ENCODE data around the gene TBC1D24.
A peak's percentile ranks its signal among the peaks of the same experiment; 100 is the strongest.
"Not testable (repeated sequence)": the region's sequence is repeated elsewhere in the genome, so short reads cannot be mapped to it uniquely, and the experiment has no call there.

Gene TBC1D24

DNA sequence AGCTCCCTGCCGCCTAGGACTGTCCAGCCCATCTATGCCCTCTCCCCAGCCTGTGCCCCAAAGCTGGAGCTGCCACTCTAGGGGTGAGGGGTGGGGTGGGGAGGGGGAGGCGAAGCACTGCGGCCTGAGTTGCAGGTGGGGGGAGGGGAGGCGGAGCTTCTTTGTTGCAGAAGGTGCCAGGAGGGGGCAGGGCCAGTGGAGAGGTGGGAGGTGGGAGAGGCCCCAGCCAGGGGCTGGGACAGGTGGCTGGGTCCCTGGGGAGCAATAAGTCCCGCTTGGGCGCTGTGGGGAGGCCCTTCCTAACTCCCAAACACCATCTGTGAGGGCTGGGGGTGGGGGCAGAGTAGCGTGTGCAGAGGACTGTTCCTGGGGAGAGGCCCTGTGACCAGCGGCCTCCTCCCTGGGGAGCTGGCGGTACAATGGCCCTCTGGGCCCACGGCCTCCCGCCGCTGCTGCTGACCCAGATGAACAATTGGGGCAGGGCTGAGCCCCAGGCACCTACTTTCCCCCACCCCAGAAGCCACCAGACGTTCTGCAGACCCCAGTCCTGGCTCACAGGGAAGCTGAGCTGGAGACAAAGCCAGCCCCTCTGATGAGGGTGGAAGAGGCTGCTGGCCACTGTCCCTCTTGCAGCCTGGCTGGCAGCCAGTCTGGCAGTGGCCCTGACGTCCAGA is 6.1 kb upstream of the TBC1D24 start:
- DNase-seq (ENCODE audit: low read depth in 3 of 3, low spot score in 1 of 3) = no peak

DNA sequence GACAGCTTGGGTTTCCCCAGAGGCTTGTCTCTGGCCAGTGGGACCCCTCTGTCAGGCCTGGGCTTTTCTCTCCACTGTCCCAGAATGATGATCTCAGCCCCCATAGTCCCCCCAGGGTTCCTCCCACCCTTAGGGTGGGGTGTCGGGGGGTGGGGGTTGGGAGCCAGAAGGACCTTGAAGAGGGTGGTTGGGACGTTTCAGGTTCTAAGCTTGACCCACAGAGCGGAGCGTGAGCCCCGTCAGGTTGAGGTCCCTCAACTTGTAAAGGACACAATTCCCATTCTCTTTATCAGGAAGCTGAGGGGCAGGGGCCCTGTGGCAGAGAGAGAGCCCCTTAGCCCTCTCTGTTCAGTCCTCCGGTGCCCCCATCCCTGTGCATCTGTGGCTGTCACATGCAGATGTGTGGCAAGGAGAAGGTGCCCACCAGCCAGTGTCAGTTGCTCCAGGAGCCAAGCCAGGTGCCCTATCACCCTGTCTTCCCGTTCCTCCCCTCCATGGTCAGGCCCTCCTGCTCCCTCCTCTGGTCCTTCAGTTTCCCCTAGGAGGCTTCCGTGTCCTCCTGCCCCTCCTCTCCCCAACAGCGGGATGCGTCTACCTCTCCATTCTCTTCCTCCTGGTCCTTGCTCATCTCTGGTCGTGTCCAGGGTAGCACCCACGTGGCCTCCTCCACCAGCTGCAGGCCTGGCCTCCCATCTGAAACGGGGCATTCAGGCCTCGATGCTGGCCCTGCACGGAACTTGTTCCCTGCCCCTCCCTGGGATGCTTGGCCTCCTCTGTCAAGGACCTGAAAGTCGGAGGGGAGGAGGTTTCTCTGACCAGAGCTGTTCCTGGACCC is 5.3 kb upstream of the TBC1D24 start:
- no peak for DNase-seq (ENCODE audit: low read depth in 3 of 3, low spot score in 1 of 3)

DNA sequence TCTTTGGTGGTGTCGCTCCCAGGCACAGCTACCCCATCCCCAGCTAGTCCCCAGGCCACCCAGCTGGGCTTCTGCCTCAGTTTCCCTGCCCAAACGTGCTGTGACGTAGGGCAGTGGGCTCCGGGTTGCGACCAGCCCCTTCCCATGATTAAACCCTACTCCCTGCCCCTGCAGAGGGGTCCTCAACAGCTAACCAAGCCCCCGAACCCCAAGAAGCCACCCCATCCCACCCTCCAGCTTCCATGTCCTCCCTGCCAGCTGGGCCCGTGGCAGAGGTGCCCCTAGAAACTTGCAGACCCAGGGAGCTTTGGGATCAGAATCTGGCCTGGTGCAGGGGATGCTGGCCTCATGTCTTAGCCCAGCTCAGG is 4.7 kb upstream of the TBC1D24 start:
- DNase-seq (ENCODE audit: low read depth in 3 of 3, low spot score in 1 of 3) = no peak

DNA sequence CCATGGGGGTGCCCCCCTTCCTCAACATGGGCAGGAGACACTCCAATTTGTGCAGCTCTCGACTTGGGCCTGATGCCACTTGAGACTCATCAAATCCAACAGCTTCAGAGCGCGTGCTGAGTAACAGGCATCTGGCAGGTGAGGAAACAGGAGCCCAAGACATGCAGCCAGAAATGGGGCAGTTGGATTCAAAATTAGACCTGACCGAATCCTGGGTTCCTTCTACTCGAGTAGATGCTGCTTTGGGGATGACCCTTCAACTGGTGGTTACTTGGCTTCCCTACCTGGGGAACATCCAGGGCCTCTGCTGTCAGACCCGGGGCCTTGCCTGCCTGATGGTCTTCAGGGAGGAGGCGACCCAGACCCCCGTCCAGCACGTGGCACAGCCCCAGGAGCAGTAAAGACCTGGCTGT is 4.3 kb upstream of the TBC1D24 start:
- no peak for DNase-seq (ENCODE audit: low read depth in 3 of 3, low spot score in 1 of 3)

DNA sequence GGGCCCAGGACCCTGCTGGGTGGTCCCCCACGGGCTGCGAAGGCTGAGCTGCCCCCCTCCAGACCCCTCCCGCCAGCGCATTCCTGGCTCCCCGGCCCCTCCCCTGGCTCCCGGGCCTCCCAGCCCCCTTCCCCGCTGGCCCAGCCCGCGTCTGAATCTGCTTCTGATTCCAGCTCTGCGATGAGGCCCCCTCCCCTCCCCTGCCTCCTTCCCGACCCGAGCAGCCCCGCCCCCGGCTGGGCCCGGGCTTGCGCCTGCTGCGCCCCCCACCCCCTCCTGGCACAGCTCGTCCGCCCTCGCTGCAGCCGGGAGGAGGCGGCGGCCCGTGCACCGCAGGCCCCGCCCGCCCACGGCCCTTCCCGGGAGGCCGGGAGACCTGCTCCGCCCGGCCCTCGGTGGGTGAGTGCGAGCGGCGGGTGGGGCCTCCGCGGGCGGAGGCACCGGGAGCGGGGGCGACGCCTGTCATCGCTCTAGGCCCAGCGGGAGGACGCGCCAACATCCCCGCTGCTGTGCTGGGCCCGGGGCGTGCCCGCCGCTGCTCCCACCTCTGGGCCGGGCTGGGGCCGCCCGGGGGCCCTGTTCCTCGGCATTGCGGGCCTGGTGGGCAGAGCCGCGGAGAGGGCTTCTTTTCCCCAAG is 3.8 kb upstream of the TBC1D24 start, which contains the start of gene NTN3:
Gene NTN3, plus strand, starts transcription at position 282 of the 637 bp plus-strand sequence. CDS start 405 bp downstream, outside the sequence.
- no peak for DNase-seq (ENCODE audit: low read depth in 3 of 3, low spot score in 1 of 3)

DNA sequence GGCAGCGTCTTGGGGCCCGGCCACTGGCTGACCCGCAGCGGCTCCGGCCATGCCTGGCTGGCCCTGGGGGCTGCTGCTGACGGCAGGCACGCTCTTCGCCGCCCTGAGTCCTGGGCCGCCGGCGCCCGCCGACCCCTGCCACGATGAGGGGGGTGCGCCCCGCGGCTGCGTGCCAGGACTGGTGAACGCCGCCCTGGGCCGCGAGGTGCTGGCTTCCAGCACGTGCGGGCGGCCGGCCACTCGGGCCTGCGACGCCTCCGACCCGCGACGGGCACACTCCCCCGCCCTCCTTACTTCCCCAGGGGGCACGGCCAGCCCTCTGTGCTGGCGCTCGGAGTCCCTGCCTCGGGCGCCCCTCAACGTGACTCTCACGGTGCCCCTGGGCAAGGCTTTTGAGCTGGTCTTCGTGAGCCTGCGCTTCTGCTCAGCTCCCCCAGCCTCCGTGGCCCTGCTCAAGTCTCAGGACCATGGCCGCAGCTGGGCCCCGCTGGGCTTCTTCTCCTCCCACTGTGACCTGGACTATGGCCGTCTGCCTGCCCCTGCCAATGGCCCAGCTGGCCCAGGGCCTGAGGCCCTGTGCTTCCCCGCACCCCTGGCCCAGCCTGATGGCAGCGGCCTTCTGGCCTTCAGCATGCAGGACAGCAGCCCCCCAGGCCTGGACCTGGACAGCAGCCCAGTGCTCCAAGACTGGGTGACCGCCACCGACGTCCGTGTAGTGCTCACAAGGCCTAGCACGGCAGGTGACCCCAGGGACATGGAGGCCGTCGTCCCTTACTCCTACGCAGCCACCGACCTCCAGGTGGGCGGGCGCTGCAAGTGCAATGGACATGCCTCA is 3.1 kb upstream of the TBC1D24 start:
- DNase-seq (ENCODE audit: low read depth in 3 of 3, low spot score in 1 of 3) = no peak

DNA sequence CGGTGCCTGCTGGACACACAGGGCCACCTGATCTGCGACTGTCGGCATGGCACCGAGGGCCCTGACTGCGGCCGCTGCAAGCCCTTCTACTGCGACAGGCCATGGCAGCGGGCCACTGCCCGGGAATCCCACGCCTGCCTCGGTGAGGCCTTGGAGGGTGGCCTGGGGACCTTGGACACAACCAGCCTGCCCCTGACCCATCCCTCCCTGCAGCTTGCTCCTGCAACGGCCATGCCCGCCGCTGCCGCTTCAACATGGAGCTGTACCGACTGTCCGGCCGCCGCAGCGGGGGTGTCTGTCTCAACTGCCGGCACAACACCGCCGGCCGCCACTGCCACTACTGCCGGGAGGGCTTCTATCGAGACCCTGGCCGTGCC is 2.5 kb upstream of the TBC1D24 start:
- DNase-seq (ENCODE audit: low read depth in 3 of 3, low spot score in 1 of 3) = no peak

DNA sequence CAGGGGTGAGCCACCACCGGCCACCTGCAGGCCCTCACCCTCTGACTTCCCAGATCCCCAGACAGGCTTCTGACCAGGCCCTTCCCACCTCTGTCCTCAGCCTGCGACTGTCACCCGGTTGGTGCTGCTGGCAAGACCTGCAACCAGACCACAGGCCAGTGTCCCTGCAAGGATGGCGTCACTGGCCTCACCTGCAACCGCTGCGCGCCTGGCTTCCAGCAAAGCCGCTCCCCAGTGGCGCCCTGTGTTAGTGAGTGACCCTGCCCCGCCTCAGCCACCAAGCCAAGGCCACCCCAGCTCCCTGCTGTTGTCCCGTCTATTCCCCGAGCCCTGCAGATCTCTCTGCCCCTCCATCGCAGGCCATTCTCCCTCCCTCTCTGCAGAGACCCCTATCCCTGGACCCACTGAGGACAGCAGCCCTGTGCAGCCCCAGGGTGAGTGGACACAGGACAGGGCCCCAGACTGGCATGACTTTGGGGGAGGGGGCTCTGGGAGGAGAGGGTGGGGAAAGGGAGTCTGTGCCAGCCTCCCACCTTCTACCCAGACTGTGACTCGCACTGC is 2.0 kb upstream of the TBC1D24 start:
- DNase-seq (ENCODE audit: low read depth in 3 of 3, low spot score in 1 of 3) = no peak

DNA sequence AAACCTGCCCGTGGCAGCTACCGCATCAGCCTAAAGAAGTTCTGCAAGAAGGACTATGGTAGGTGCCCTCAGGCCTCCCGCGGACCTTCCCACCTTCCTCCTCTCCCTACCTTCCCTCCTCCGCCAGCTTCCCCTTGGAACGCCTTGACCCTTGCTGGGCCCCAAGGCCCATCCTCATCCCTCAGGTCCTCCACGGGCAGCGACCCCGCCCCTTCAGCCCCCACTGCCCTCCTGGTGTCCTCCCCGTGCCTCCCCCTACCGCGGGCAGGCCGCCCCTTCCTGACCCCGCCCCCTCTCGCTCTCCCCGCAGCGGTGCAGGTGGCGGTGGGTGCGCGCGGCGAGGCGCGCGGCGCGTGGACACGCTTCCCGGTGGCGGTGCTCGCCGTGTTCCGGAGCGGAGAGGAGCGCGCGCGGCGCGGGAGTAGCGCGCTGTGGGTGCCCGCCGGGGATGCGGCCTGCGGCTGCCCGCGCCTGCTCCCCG is 1.4 kb upstream of the TBC1D24 start:
- DNase-seq (ENCODE audit: low read depth in 3 of 3, low spot score in 1 of 3) = no peak

DNA sequence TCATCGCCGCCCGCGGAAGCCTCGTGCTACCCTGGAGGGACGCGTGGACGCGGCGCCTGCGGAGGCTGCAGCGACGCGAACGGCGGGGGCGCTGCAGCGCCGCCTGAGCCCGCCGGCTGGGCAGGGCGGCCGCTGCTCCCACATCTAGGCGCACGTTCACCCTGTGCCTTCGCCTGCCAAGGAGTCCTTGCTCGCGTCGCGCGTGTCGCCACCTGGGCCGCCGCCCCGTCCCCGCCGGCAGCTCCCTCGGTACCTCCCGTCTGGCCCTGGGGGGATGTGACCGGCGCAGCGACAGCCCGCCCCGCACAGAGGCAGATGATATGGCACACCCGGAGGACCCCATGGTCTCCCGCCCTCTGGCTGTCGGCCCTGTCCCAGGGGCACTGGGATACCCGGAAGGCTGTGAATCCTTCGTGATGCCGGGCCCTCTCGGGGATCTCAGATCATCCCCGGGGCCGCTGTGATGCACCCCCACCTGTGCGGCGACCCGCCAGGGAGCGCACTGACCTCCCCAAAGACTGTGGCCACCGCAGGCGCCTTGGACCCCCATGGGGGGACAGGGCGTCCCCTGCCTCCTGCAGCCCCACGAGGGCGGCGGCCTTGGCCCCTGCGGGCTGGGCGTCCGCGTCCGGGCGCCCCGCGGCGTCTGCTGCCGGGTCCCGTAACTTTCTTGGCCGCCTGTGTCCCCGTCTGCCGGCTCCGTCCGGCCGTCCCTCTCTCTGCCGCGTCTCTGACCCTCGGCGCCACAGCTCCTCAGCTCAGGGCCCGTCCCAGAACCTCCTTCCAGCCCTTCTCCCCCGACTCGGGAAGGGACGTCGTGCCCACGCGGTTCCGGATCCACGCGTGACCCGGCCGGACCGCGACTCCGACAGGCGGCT is 689 bp upstream of the TBC1D24 start:
- DNase-seq (ENCODE audit: low read depth in 3 of 3, low spot score in 1 of 3) = peak; percentile 18 to 41 (median 36)

DNA sequence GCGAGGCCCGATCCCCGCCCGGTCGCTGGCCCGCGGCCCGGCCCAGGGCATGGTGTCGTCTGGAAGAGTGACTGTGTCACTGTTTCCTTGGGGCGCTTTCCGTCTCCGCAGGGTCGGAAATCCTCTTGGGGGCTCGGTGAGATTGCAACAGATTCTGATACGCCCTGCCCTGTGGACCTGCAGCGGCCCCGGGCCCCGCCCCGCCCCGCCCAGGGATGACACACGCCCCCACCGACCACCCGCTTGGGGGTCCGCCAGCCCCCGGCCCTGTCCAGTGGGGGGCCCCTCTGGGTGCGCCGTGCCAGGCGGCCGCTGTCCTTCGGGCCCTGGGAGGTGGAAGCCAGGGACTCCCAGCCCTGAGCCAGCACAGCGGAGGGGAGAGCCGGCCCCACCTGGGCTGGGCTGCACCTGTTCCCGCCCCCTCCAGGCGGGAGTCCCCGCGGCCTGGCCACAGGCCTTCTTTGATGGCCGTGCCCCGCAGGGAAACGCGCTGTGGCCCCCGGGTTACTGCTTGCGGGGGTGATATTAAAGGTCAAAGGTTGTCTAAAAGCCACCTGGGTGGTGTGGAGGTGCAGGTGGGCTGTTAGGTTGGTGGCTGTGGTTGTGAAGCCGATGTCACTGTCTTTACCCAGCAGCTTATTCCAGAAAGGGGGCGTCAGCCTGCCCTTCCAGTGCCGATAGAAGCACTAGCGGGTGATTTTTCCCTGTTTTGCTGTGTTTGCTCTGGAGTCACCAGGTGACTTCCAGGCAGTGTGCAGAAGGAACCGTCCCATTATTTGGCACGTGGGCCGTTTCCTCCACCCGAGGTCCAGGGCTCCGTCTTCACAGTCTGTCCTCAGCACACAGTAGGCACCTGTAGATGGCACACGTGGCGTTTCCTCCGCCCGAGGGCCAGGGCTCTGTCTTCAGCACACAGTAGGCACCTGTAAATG is 752 bp downstream of the TBC1D24 start:
- DNase-seq (ENCODE audit: low read depth in 3 of 3, low spot score in 1 of 3) = peak in 1 of 3 donors; percentile 40

DNA sequence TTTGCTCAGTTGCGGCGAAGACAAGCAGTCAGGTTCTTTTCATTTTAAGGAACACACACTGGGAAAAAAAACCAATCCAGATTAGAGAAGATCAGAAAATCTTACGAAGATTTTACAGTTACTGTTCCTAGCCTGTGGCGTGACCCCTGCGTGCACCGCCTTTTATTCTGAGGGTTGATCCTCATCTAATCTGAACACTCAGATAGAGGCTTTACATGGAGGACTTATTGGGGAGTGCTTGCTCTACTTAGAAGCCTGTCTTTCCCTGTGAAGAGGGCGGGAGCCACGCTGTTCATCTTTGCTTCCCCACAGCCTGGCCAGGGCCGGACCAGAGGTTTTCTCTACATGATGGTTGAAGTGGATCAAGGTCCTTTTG is 1.4 kb downstream of the TBC1D24 start:
- DNase-seq (ENCODE audit: low read depth in 3 of 3, low spot score in 1 of 3) = no peak

DNA sequence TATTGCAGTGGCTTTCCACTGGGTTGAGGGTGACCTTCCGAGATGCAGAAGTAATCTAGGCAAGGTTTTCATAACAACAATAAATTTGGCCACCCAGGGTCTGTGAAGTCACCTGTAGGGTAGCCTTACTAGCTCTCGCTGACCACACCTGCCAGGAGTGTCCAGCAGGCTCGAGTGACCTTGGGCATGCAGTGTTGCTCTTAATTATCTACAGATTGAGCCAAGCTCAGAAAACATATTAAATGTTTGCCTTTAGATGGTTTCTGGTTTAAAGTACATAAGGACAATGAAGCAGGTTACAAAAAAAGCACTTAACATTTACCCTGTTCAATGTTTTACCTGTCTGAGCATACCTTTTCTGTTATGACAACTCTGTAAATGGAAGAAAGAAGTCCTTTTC is 1.8 kb downstream of the TBC1D24 start:
- no peak for DNase-seq (ENCODE audit: low read depth in 3 of 3, low spot score in 1 of 3)

DNA sequence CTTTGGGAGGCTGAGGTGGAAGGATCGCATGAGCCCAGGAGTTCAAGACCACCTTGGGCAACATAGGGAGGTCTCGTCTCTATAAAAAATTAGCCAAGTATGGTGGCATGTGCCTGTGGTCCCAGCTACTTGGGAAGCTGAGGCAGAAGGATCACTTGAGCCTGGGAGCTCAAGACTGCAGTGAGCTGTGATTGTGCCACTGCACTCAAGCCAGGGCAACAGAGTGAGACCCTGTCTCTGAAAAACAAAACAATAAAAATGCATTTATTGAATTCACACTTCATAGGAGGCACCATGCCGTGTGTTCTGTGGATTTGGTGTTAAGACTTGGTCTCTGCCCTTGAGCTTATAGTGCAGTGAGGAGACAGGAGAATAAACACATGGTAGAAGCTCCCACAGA is 2.4 kb downstream of the TBC1D24 start:
- DNase-seq (ENCODE audit: low read depth in 3 of 3, low spot score in 1 of 3) = no peak

DNA sequence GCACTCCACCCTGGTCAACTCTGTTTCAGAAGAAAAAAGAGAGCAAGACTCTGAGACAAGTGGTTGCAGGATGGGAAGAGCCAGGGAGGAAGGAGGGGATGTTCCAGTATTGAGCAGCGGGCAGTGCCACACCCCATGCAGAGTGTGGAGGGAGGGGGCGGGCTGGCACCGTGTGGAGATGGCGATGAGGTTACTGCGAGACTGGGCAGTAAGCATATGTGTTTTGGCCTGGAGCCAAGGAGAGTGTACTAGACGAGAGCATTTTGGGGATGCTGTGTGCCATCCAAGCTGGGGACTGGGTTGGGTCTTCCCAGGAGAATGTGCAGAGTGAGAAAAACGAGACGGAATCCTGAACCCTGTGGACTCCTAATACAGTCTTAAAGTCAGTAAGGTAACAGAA is 3.4 kb downstream of the TBC1D24 start:
- DNase-seq (ENCODE audit: low read depth in 3 of 3, low spot score in 1 of 3) = no peak

DNA sequence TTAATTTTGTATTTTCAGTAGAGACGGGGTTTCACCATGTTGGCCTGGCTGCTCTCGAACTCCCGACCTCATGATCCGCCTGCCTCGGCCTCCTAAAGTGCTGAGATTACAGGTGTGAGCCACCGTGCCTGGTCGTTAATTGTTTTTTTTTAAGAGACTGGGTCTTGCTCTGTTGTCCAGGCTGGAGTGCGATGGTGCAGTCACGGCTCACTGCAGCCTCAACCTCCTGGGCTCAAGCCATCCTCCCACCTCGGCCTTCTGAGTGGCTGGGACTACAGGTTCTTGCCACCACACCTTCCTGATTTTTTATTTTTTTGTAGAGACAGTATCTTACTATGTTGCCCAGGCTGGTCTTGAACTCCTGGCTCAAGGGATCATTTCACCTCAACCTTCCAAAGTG is 5.1 kb downstream of the TBC1D24 start:
- not testable (repeated sequence) for DNase-seq (ENCODE audit: low read depth in 3 of 3, low spot score in 1 of 3)

DNA sequence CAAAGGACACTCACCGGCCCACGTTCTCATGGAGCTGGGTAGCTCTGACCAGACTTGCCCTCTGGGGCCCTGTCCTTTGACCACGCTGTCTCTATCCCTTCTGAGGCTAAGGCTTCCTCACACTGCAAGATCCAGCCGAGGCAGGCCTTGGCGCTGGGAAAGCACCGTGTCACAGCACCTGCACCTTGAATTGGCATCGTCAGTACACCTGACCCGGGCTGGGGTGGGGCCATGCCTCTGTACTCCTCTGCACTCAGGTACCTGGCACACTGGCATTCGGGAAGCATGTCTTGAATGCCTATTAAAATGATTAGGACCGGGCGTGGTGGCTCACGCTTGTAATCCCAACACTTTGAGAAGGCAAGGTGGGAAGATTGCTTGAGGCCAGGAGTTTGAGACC is 6.0 kb downstream of the TBC1D24 start:
- no peak for DNase-seq (ENCODE audit: low read depth in 3 of 3, low spot score in 1 of 3)

DNA sequence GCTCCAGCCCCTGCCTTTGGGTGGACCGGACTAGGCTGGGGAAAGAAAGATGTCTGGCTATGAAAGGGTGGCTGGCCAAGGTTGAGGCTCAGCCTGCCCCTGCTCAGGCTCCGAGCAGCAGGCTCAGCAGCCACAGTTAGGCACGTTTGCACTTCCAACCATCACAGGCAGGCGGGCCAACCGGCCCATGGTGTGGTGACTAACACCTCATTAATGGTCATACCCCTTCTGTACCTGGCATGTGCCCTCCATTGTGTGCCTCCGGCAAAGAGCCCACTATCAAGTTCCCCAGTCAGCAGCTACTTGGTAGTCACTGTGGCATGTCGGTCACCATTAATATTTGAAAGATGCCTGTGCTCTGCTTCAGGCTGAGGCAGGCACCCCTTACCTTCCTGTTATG is 6.7 kb downstream of the TBC1D24 start:
- no peak for DNase-seq (ENCODE audit: low read depth in 3 of 3, low spot score in 1 of 3)

DNA sequence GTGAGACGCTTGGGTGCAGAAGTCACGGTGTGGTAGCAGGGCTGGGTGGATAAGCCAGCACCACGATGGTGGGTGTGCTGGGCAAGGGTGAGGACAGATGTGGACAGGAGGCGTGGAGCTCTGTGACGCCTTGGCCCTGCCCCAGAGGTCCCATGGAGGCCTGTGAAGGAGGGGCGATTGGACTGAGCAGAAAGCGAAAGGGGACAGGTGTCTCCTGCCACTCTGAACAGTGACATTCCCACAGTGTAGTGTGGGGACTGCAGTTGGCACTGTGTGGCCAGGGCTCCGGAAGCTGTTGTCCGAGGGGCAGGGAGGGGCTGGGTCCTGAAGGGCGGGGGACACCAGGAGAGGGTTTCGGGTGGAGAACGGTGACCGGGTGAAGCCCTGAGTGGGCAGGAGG is 7.3 kb downstream of the TBC1D24 start:
- DNase-seq (ENCODE audit: low read depth in 3 of 3, low spot score in 1 of 3) = no peak
